Prostate gland (tissue), 2 donors: ENCODE data around the gene SOCS6.

Source experiments
- CTCF ChIP-seq, 4 experiments: fragments of 200-600 bp in 2 of 4; fragments of 450-650 bp in 2 of 4; sonication (generic) in 2 of 4; IDR thresholded peaks; 1 replicate in 3 of 4; 2 replicates in 1 of 4; pipeline ENCODE4 v1.5.1; 2016 to 2019; ENCODE audit warnings: antibody characterized with exemption in 4 of 4, mild to moderate bottlenecking in 2 of 4, moderate library complexity in 2 of 4
- POLR2A ChIP-seq: fragments of 450-650 bp; IDR thresholded peaks from one replicate; pipeline ENCODE4 v1.6.1; 2016; ENCODE audit warnings: antibody characterized with exemption, mild to moderate bottlenecking

GRCh38 chr18:70370762-70371733 is 82.2 kb downstream of the SOCS6 start:
- no peak for TF ChIP-seq POLR2A
- TF ChIP-seq CTCF (IDR thresholded peaks at IDR 0.05), result no peak
